WTC11 (cell line): ENCODE results near the gene TCL1B. TPM values are rescaled to one million over a fixed set of nuclear protein-coding genes. Genes with fewer than 3 reads are reported as not detected.

Source experiments
- ATAC-seq: fragments of 200-7000 bp; cut with Tn5 transposase; 2 replicates; pipeline ENCODE4 v1.10.0; 2021; ENCODE audit warnings: mild to moderate bottlenecking, moderate library complexity
- CTCF ChIA-PET: fragments of 300-600 bp; sonication (Branson Sonifier 250); formaldehyde crosslinking; loops from one replicate; lab custom pipeline; 2021; ENCODE audit warnings: antibody characterized with exemption; lab: Charles Lee
- POLR2A ChIA-PET: fragments of 350-600 bp; sonication (Branson Sonifier 250); formaldehyde crosslinking; loops from one replicate; lab custom pipeline; 2021; ENCODE audit warnings: antibody characterized with exemption; lab: Charles Lee
- DNase-seq: peaks from one replicate; pipeline ENCODE4 v3.0.0; 2021; ENCODE audit warnings: low spot score
- H3K27ac Mint-ChIP-seq: 2 replicates; pipeline ENCODE4 v1.8.0; 2021; ENCODE audit warnings: mixed read lengths
- H3K27me3 Mint-ChIP-seq: 2 replicates; pipeline ENCODE4 v1.8.0; 2021; ENCODE audit warnings: low read depth, mild to moderate bottlenecking, moderate library complexity, mixed read lengths
- H3K36me3 Mint-ChIP-seq: 2 replicates; pipeline ENCODE4 v1.8.0; 2021; ENCODE audit warnings: mixed read lengths
- H3K4me1 Mint-ChIP-seq: 2 replicates; pipeline ENCODE4 v1.8.0; 2022; ENCODE audit warnings: mixed read lengths
- H3K4me3 Mint-ChIP-seq: 2 replicates; pipeline ENCODE4 v1.8.0; 2021; ENCODE audit warnings: mild to moderate bottlenecking, moderate library complexity, mixed read lengths
- H3K9me3 Mint-ChIP-seq: 2 replicates; pipeline ENCODE4 v1.8.0; 2021; ENCODE audit warnings: mixed read lengths
- ATF6 ChIP-seq: sonication (generic); formaldehyde crosslinking; IDR thresholded peaks from 2 replicates; pipeline ENCODE4 v1.8.1; 2023; ENCODE audit warnings: mild to moderate bottlenecking, missing genetic modification reagents
- EMX1 ChIP-seq: fragments of 250-450 bp; sonication (Bioruptor Pico); IDR thresholded peaks from 2 replicates; pipeline ENCODE4 v1.8.0; 2021; ENCODE audit warnings: mild to moderate bottlenecking
- GTF2I ChIP-seq: fragments of 250-450 bp; sonication (Bioruptor Pico); conservative IDR thresholded peaks from 2 replicates; pipeline ENCODE4 v1.4.0; 2021; ENCODE audit warnings: mild to moderate bottlenecking
- HMGXB4 ChIP-seq: sonication (generic); formaldehyde crosslinking; IDR thresholded peaks from 2 replicates; pipeline ENCODE4 v1.8.1; 2023; ENCODE audit warnings: mild to moderate bottlenecking, moderate library complexity, missing genetic modification reagents
- IRF2 ChIP-seq: sonication (generic); formaldehyde crosslinking; IDR thresholded peaks from 2 replicates; pipeline ENCODE4 v1.8.0; 2022; ENCODE audit warnings: low read depth, missing genetic modification reagents, borderline replicate concordance
- JUN ChIP-seq: sonication (generic); formaldehyde crosslinking; IDR thresholded peaks from 2 replicates; pipeline ENCODE4 v1.8.0; 2023; ENCODE audit warnings: mild to moderate bottlenecking, missing genetic modification reagents
- MAX ChIP-seq: sonication (generic); formaldehyde crosslinking; IDR thresholded peaks from 2 replicates; pipeline ENCODE4 v1.8.0; 2022; ENCODE audit warnings: mild to moderate bottlenecking, missing genetic modification reagents
- MLX ChIP-seq: sonication (generic); formaldehyde crosslinking; IDR thresholded peaks from 2 replicates; pipeline ENCODE4 v1.8.1; 2023; ENCODE audit warnings: mild to moderate bottlenecking, missing genetic modification reagents, moderate library complexity
- MXD4 ChIP-seq: fragments of 250-450 bp; sonication (Bioruptor Pico); IDR thresholded peaks from 2 replicates; pipeline ENCODE4 v1.8.0; 2021; ENCODE audit warnings: mild to moderate bottlenecking, moderate library complexity, borderline replicate concordance
- MYBL2 ChIP-seq: sonication (generic); formaldehyde crosslinking; IDR thresholded peaks from 2 replicates; pipeline ENCODE4 v1.8.1; 2023; ENCODE audit warnings: mild to moderate bottlenecking, moderate library complexity, missing genetic modification reagents
- NR3C1 ChIP-seq: sonication (generic); formaldehyde crosslinking; conservative IDR thresholded peaks from 2 replicates; pipeline ENCODE4 v1.8.1; 2023; ENCODE audit warnings: low read depth, mild to moderate bottlenecking, missing genetic modification reagents
- PRRX2 ChIP-seq: fragments of 250-450 bp; sonication (Bioruptor Pico); IDR thresholded peaks from 2 replicates; pipeline ENCODE4 v1.8.0; 2021; ENCODE audit warnings: mild to moderate bottlenecking
- SP1 ChIP-seq: sonication (generic); formaldehyde crosslinking; conservative IDR thresholded peaks from 2 replicates; pipeline ENCODE4 v1.8.1; 2022; ENCODE audit warnings: missing genetic modification reagents
- TEAD1 ChIP-seq: sonication (generic); formaldehyde crosslinking; IDR thresholded peaks from 2 replicates; pipeline ENCODE4 v1.8.0; 2022; ENCODE audit warnings: mild to moderate bottlenecking, missing genetic modification reagents
- TEAD4 ChIP-seq: sonication (generic); formaldehyde crosslinking; IDR thresholded peaks from 2 replicates; pipeline ENCODE4 v1.8.0; 2022; ENCODE audit warnings: mild to moderate bottlenecking, missing genetic modification reagents
- ZNF121 ChIP-seq: sonication (generic); formaldehyde crosslinking; IDR thresholded peaks from 2 replicates; pipeline ENCODE4 v1.8.0; 2023; ENCODE audit warnings: missing genetic modification reagents
- ZNF263 ChIP-seq: sonication (generic); formaldehyde crosslinking; IDR thresholded peaks from 2 replicates; pipeline ENCODE4 v1.8.1; 2022; ENCODE audit warnings: low read depth, mild to moderate bottlenecking, moderate library complexity, missing genetic modification reagents
- ZNF396 ChIP-seq: fragments of 250-450 bp; sonication (Bioruptor Pico); IDR thresholded peaks from 2 replicates; pipeline ENCODE4 v1.8.0; 2021; ENCODE audit warnings: mild to moderate bottlenecking, moderate library complexity, borderline replicate concordance
- ZNF416 ChIP-seq: fragments of 250-450 bp; sonication (Bioruptor Pico); IDR thresholded peaks from 2 replicates; pipeline ENCODE4 v1.9.0; 2021; ENCODE audit warnings: mild to moderate bottlenecking, inconsistent platforms
- ZNF423 ChIP-seq: fragments of 250-450 bp; sonication (Bioruptor Pico); IDR thresholded peaks from 2 replicates; pipeline ENCODE4 v2.1.2; 2022; ENCODE audit warnings: mild to moderate bottlenecking, moderate library complexity
- total RNA-seq: library from RNA; stranded (reverse); gene quantifications from 3 replicates; pipeline ENCODE4 v1.2.3, GENCODE V29; 2021
- TF ChIP-seq, protein P1 (sequence below): sonication (generic); formaldehyde crosslinking; IDR thresholded peaks from 2 replicates; pipeline ENCODE4 v1.8.1; 2023; ENCODE audit warnings: mild to moderate bottlenecking, missing genetic modification reagents, moderate library complexity
- TF ChIP-seq, protein P2 (sequence below): sonication (generic); formaldehyde crosslinking; IDR thresholded peaks from 2 replicates; pipeline ENCODE4 v1.8.0; 2023; ENCODE audit warnings: missing genetic modification reagents
- TF ChIP-seq, protein P3 (sequence below): fragments of 250-450 bp; sonication (Bioruptor Pico); IDR thresholded peaks from 2 replicates; pipeline ENCODE4 v1.9.0; 2021; ENCODE audit warnings: mild to moderate bottlenecking
- TF ChIP-seq, protein P4 (sequence below): sonication (generic); formaldehyde crosslinking; IDR thresholded peaks from 2 replicates; pipeline ENCODE4 v1.8.0; 2022; ENCODE audit warnings: mild to moderate bottlenecking, missing genetic modification reagents

Gene TCL1B
- total RNA-seq, 1 experiment from 2014 or later = 5.7 TPM

DNA sequence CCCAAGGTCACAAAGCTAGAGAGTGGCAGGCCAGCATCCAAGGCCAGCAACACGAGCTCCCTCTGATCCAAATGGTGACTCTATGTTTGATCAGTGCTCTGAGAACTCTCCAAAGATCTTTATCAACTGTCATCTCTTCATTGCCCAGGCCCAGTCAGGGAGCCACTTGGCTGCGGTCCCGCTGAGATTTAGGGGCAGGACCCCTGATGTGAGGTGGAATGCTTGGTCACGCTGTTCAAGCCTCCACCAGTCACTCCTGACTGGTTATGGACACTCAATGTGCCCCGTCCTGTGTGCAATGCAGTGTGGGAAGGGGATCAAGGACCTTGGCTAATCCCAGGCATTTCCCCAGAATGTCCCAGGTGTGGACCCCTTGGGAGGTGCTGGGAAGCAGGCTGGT lies 19.8 kb upstream of the TCL1B start:
- no peak for DNase-seq
- Mint-ChIP-seq H3K9me3 (no peaks in the 10 kb centered on the region), H3K27me3 (peaks cover 37% of the 10 kb centered on the region)
- TF ChIP-seq, protein P1, sequence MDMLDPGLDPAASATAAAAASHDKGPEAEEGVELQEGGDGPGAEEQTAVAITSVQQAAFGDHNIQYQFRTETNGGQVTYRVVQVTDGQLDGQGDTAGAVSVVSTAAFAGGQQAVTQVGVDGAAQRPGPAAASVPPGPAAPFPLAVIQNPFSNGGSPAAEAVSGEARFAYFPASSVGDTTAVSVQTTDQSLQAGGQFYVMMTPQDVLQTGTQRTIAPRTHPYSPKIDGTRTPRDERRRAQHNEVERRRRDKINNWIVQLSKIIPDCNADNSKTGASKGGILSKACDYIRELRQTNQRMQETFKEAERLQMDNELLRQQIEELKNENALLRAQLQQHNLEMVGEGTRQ = no peak
- TF ChIP-seq, protein P2, sequence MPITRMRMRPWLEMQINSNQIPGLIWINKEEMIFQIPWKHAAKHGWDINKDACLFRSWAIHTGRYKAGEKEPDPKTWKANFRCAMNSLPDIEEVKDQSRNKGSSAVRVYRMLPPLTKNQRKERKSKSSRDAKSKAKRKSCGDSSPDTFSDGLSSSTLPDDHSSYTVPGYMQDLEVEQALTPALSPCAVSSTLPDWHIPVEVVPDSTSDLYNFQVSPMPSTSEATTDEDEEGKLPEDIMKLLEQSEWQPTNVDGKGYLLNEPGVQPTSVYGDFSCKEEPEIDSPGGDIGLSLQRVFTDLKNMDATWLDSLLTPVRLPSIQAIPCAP (CRISPR knock-in tag) = no peak
- TF ChIP-seq ZNF396 = no peak
- TF ChIP-seq HMGXB4 (CRISPR knock-in tag) = no peak
- no peak for TF ChIP-seq ZNF121 (CRISPR knock-in tag)
- TF ChIP-seq ZNF263 (CRISPR knock-in tag) = no peak
- TF ChIP-seq PRRX2 (CRISPR knock-in tag) = no peak
- TF ChIP-seq SP1 (CRISPR knock-in tag) = no peak
- TF ChIP-seq GTF2I (CRISPR knock-in tag) = no peak
- TF ChIP-seq, protein P3, sequence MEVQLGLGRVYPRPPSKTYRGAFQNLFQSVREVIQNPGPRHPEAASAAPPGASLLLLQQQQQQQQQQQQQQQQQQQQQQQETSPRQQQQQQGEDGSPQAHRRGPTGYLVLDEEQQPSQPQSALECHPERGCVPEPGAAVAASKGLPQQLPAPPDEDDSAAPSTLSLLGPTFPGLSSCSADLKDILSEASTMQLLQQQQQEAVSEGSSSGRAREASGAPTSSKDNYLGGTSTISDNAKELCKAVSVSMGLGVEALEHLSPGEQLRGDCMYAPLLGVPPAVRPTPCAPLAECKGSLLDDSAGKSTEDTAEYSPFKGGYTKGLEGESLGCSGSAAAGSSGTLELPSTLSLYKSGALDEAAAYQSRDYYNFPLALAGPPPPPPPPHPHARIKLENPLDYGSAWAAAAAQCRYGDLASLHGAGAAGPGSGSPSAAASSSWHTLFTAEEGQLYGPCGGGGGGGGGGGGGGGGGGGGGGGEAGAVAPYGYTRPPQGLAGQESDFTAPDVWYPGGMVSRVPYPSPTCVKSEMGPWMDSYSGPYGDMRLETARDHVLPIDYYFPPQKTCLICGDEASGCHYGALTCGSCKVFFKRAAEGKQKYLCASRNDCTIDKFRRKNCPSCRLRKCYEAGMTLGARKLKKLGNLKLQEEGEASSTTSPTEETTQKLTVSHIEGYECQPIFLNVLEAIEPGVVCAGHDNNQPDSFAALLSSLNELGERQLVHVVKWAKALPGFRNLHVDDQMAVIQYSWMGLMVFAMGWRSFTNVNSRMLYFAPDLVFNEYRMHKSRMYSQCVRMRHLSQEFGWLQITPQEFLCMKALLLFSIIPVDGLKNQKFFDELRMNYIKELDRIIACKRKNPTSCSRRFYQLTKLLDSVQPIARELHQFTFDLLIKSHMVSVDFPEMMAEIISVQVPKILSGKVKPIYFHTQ (CRISPR knock-in tag) = no peak
- TF ChIP-seq MXD4 (CRISPR knock-in tag) = no peak
- no peak for TF ChIP-seq ATF6
- TF ChIP-seq, all 79 proteins: peak for 0
- H3K27ac Mint-ChIP-seq = no peak overlapping the region
- H3K4me1 Mint-ChIP-seq = peaks cover 25% of the 10 kb centered on the region
- no peak overlapping the region for H3K4me3 Mint-ChIP-seq
- no peaks in the 10 kb centered on the region for H3K36me3 Mint-ChIP-seq
- ChIA-PET CTCF (interaction anchor here (0.8 to 3.4 kb wide), 8 partner anchors 14 to 432 kb away, joined by 5 to 19 read pairs (median 6); partner anchors contain the start of gene TCL1B), POLR2A (no interaction called here)
- ATAC-seq = no peak

DNA sequence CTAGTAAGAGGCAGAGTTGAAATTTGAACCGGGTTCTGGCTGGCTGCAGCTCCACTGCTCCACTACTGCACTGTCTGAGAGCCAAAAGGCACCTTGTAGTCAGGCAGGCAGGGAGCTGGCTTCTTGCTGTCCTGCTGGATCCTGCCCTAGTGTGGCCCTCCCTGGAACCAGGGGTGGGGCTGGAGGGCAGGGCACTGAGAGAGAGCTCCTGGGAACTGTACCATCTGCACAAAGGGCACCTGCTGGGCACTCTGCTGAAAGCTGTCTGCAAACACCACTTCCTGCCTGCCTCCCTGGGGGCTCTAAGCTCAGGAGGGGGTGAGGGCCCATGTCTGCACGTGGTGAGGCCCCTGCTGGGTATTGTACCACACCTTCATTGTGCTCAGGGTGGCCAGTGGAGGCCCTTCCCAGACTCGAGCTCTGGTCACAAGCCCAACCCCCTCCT lies 19.0 kb upstream of the TCL1B start:
- Mint-ChIP-seq H3K4me1 (peaks cover 25% of the 10 kb centered on the region), H3K9me3 (no peaks in the 10 kb centered on the region), H3K27ac (no peak overlapping the region), H3K36me3 (no peaks in the 10 kb centered on the region), H3K4me3 (no peak overlapping the region), H3K27me3 (peaks cover 38% of the 10 kb centered on the region)
- DNase-seq = peak; percentile 24
- CTCF ChIA-PET = interaction anchor here (1.0 to 3.4 kb wide), 8 partner anchors 14 to 327 kb away, joined by 3 to 19 read pairs (median 6); partner anchors contain the start of gene TCL1B
- ATAC-seq = peak; percentile 50
- POLR2A ChIA-PET = no interaction called here
- no peak for TF ChIP-seq SP1 (CRISPR knock-in tag)
- no peak for TF ChIP-seq IRF2 (CRISPR knock-in tag)
- TF ChIP-seq ZNF416 (CRISPR knock-in tag) = no peak
- no peak for TF ChIP-seq EMX1 (CRISPR knock-in tag)
- TF ChIP-seq MLX (CRISPR knock-in tag) = no peak
- TF ChIP-seq, protein P1 = 0 out of 2 replicates have a peak, but pooled peaks have one; percentile 21
- no peak for TF ChIP-seq TEAD4 (CRISPR knock-in tag)
- peak; percentile 99 for TF ChIP-seq ZNF423
- peak; percentile 62; the same call in 1 of the 2 replicates for TF ChIP-seq TEAD1 (CRISPR knock-in tag)
- no peak for TF ChIP-seq JUN
- no peak for TF ChIP-seq MAX
- TF ChIP-seq, protein P4, sequence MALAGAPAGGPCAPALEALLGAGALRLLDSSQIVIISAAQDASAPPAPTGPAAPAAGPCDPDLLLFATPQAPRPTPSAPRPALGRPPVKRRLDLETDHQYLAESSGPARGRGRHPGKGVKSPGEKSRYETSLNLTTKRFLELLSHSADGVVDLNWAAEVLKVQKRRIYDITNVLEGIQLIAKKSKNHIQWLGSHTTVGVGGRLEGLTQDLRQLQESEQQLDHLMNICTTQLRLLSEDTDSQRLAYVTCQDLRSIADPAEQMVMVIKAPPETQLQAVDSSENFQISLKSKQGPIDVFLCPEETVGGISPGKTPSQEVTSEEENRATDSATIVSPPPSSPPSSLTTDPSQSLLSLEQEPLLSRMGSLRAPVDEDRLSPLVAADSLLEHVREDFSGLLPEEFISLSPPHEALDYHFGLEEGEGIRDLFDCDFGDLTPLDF (CRISPR knock-in tag) = no peak
- no peak for TF ChIP-seq MYBL2 (CRISPR knock-in tag)
- no peak for TF ChIP-seq NR3C1 (CRISPR knock-in tag)
